GM04503 (cell line): ENCODE results near the gene CFAP52.
A peak's percentile ranks its signal among the peaks of the same experiment; 100 is the strongest.
"Not testable (repeated sequence)": the region's sequence is repeated elsewhere in the genome, so short reads cannot be mapped to it uniquely, and the experiment has no call there.

Experiments
- DNase-seq: peaks from one replicate; pipeline ENCODE4 v3.0.0-alpha.2; 2012; ENCODE audit warnings: low read depth

CFAP52 gene

GRCh38 chr17:9646546-9646885 is 70.1 kb downstream of the CFAP52 start:
- DNase-seq: no peak

- no peak for DNase-seq
These were observed 70.6 kb downstream of the CFAP52 start for GRCh38 chr17:9647014-9647413.

- no peak for DNase-seq
These were observed 72.2 kb downstream of the CFAP52 start for GRCh38 chr17:9648521-9649110.

- peak; percentile 62 for DNase-seq
These were observed 82.3 kb downstream of the CFAP52 start for GRCh38 chr17:9658593-9659211.

GRCh38 chr17:9661027-9661426 is 84.6 kb downstream of the CFAP52 start:
- DNase-seq: no peak

- DNase-seq: not testable (repeated sequence)
These were observed 87.1 kb downstream of the CFAP52 start for GRCh38 chr17:9663511-9663910.

- DNase-seq: no peak
These were observed 90.1 kb downstream of the CFAP52 start for GRCh38 chr17:9666461-9667050.

- no peak for DNase-seq
These were observed 92.1 kb downstream of the CFAP52 start for GRCh38 chr17:9668517-9668916.

GRCh38 chr17:9669551-9670008 is 93.1 kb downstream of the CFAP52 start:
- DNase-seq: no peak

GRCh38 chr17:9670596-9670995 is 94.2 kb downstream of the CFAP52 start:
- DNase-seq: no peak

- DNase-seq: no peak
These were observed 95.1 kb downstream of the CFAP52 start for GRCh38 chr17:9671559-9671958.

- peak; percentile 11 for DNase-seq
These were observed 95.8 kb downstream of the CFAP52 start for GRCh38 chr17:9672266-9672665.

GRCh38 chr17:9672691-9673090 is 96.2 kb downstream of the CFAP52 start:
- no peak for DNase-seq

GRCh38 chr17:9676084-9676483 is 99.6 kb downstream of the CFAP52 start:
- no peak for DNase-seq

GRCh38 chr17:9676820-9677310 is 100.4 kb downstream of the CFAP52 start:
- DNase-seq: peak; percentile 13

GRCh38 chr17:9677411-9677810 is 101.0 kb downstream of the CFAP52 start:
- no peak for DNase-seq

GRCh38 chr17:9677896-9678295 is 101.5 kb downstream of the CFAP52 start:
- no peak for DNase-seq

GRCh38 chr17:9684955-9685621 is 108.6 kb downstream of the CFAP52 start:
- no peak for DNase-seq
